GM21528 (cell line): ENCODE measurements around the gene CSPG4.
"Not testable (repeated sequence)": the region's sequence is repeated elsewhere in the genome, so short reads cannot be mapped to it uniquely, and the experiment has no call there.

Source experiments
- ATAC-seq: cut with Tn5 transposase; IDR thresholded peaks from one replicate; pipeline ENCODE4 v1.9.1; 2021; ENCODE audit warnings: mild to moderate bottlenecking, moderate library complexity; ENCODE audit not compliant: unreplicated experiment, low FRiP score

The CSPG4 gene

DNA sequence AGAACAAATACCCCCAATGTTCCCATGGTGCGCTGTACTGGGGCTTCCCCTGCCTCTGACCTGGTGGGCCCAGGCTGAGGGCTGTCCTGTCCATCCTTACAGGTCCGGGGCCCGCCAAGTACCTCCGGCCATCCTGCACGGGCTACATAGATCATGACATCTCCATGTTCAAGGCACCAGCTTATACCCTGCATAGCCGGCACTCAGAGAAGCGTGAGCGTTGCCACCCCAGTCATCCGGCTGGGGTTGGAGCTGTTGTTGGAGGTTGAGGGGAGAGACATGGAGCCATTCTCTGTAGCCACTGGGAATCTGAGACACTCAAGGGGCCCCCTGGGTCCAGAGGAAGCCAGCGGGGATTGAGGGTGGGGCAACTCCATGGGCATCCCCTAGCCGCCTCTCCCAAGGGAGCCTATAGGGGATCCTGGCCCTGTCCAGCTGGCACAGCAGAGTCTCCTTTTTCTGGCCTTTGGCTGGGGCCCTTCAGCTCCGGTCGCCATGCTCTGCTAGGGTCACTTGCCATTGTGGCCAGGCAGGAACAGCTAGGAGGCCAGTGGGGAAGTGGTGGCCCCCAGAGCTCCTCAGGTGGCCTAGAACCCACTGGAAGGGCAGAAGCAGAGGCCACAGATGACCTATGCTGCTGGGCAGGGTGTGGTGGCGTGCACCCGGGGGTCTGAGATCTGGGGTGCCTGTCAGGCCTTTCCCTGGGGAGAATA lies 12.5 kb upstream of the CSPG4 start:
- no peak for ATAC-seq

DNA sequence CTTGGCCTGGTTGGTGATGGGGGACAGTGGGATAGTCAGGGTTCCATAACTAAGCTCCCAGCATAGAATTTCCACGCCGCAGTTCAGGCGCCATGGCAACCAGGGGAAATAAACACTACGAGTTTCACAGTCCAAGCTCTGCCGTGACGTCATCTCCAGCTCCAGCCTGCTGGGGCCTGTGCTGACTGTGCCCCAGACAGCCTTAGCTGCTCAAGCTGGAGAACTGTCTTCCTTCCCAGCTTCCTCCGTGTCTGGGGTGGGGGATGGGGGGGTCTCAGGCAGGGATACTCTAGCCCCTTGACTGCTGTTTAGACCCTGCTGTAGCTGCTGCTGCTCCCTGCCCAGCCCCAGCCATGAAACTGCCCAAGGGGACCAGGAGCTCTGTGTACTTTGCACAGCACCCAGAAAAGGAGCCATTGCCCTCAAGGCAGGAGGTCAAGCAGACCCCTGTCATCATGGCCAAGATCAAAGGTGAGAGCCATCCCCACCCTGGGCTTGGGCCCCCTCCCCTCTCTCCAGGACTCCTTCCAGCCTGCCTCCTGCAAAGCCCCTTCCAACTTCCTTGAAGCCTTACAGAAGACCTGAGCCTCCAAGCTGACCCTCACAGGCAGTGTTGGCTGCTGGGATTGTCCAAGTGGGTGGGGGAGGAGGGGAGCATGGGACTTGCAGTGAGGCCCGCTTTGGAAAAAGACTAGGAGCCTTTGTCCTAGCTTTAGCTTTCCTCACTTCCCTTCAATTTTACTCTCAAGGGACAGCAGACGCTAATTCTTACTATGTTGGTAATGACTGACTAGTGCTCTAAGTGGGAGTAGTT lies 11.4 kb upstream of the CSPG4 start:
- no peak for ATAC-seq

GRCh38 chr15:75723171-75723846 lies 10.7 kb upstream of the CSPG4 start:
- no peak for ATAC-seq

DNA sequence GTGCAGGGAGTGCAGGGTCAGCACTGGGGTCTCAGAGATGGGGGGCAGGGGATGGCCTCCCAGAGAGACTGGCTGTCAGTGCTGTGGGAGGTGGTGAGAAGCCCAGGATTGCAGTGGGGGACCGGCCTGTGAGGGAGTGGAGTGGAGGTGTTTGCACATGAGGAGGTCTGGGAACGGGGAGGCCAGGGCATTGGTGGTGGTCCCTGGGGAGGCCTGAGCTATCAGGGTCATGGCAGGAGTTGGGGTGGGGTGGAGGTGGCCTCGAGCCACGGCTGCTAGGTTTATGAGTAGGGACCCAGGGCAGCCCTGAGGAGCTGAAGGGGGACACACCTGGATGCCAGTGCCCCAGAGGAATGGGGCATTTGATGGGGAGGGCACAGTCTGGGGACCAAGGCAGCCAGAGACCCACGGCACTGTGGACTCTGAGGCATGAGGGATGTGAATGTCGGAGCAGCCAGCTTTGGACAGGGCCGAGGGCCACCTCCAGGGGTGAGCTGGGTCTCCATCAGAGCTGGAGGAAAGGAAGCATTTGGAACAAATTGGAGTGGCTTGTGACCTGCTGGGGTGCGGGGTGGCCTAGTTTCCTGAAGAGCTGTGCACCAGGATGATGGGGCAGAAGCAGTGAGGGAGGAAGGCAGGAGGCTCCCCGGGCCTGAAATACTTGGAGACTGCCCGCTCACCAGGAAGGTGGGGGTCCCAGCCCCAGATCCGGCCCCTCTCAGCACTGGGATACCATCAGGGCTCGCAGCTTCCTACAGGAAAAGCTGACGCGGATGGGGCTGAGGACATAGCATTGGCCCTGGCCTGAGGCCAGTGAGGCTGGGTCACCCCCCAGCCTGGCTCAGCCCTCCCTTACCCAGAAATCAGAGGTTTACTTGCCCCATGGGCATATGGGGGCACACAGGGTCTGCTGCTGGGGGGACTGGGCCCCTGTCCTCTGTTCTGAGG lies 9.5 kb upstream of the CSPG4 start:
- no peak for ATAC-seq

DNA sequence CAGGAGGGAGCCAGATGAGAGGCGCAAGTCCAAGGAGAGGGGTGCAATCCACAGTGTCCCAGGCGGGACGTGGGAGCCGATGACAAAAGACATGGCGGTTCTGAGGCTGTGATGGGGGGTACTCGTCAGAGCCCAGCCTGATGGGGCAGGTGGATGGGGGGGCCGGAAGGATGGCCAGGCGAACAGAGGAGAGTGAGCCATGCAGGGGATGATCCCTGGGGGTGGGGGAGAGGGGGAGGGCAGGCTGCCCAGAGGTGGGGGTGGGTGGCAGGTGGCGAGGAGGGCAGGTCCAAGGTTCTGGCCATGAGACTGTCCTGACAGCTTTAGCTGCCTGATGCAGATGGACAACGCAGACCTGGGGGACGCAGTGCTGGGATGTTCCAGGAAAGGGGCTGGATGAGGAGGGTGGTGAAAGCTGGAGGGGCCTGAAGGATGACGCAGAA lies 8.9 kb upstream of the CSPG4 start:
- no peak for ATAC-seq

- no peak for ATAC-seq
Observed at GRCh38 chr15:75720787-75721479, 8.3 kb upstream of the CSPG4 start.

GRCh38 chr15:75720297-75720696 lies 7.6 kb upstream of the CSPG4 start:
- ATAC-seq: no peak

DNA sequence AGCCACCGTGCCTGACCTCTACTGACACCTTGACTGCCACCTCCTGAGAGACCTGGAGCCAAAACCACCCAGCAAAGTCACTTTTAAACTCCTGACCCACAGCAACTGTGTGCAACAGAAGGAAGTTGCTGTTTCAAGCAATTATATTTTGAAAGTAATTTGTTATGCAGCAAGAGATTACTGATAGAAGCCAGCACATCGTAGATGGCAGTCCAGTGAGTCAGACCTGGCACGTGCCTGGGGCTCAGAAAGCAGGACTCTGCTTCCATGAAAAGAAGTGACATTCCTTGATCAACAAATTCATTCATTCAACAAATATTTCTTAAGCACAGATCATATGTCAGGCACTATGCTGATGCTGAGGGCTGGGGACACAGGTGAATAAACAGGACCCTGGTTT lies 5.7 kb upstream of the CSPG4 start:
- ATAC-seq: no peak

DNA sequence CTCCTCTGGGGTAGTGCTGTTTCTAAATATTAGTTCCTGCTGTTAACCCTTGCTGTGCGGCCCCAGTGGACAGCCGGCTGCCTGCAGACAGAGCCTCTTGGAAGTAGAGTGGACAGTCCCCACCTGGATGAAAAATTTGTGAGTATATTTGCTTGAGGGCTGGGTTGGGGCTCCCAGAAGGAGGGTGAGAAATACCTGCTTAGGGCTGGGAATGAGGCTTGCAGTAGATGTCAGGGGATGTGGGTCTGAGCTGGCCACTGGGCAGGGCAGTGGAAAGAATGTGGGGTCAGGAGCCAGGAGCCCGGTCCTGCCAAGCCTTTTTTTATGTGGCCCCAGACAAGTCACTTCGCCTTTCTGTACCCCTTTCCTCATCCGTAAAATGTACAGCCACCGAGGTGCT lies 4.4 kb upstream of the CSPG4 start:
- not testable (repeated sequence) for ATAC-seq

- ATAC-seq: not testable (repeated sequence)
Observed at GRCh38 chr15:75716249-75716950, 3.8 kb upstream of the CSPG4 start.

DNA sequence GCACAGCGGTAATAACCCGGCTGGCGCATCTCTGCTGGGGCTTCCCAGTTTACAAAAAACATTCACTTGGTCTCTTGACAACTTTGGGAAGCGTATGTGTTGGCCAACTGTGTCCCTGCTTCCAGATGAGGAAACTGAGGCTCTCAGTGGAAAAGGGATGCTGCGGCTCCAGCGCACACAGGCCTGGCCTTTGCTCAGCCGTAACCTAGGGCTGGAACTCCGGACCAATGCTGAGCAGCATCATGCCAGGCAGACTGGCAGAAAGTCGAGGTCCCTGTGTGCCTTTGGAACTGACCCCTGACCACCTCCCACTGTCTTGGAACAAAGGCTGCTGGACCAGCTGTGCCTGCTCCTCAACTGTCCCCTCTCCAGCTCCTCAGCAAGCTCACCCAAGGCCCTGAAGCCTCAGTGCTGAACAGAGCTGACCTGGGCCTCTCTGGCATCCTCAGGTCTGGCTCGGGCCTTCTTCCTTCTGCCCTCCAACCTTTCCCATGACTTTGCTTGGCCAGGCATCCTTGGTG lies 2.7 kb upstream of the CSPG4 start:
- not testable (repeated sequence) for ATAC-seq

DNA sequence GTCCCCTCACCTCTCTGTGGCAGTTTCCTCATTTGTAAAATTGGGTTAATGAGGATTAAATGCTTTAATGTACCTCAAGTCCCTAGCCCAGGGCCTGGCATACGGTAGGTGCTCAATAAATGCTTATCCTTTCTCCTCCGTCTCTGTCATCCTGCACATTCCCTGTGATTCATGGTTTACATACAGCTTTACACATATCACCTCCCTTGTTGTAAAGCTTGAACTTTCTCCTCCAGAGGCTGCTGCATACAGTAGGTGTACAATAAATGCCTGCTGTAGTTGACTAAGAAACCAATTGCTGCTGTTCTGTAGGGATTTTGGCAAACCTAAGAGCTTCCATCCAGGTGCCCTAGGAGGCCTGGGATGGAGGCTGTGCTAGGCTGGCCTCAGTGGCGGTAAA lies 1.5 kb upstream of the CSPG4 start:
- ATAC-seq: no peak

DNA sequence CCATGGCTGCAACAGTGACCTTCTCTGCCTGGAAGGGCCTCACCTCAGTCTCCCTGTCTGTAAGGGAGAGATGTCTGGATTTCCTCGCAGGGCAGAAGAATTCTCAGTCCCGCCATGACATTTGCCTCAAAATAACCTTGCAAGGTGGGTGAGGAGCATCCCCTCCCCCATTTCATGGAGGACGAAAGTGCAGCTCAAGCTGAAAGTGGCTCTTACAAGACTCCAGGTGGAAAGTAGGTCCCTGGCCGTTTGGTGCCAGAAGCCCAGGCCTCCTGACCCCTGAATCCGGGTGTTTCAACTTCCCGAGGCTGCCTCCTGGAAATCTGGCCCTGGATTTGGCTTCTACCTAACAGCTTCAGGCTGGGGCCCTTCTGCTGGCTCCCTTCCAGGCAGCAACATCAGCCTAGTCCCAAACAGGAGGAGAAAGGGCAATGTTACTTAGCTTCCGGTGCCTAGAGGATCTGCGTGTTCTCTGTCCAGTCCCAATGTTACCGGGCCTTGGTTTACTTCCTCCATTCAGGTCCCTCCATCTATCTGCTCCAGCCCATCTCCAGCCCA lies 769 bp upstream of the CSPG4 start:
- ATAC-seq: no peak

DNA sequence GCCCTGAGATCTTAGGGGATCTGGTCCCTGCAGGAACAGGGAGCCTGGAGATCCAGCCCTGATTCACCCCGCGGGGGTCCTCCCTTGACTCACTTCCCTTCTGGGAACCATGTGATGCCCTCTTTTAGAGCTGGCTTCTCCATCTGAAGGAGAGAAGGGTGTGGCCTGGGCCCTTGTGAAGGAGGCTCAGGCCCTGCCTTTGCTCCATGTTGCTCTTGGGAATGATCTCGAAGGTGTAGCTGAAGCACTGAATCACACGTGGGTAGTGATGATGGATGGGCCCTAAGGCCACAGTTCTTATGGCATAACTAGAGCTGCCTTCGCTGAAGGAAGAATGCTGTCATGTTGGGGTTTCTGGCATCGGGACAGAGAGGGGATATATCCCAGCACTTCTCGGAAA lies 1.2 kb downstream of the CSPG4 start:
- not testable (repeated sequence) for ATAC-seq

GRCh38 chr15:75710874-75711273 lies 1.8 kb downstream of the CSPG4 start:
- ATAC-seq: not testable (repeated sequence)

DNA sequence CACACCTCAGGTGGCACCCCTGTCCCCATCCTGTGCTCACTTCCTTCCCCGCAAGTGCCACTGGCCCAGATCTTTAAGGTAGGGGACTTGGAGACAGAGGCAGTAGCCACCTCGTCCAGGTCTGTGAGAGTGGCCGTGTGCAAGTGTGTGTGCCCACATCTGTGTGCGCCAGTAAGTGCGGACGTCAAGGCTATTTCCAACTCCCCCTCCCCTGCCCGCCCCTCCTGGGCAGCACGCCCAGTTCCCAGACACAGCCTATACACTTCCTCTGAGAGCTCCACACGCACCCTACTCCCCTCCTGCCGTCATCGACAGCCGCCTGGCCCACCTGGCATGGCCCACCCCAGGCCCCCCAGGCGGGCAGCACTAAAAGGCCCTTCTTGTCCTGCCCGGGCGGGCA lies 3.2 kb downstream of the CSPG4 start:
- not testable (repeated sequence) for ATAC-seq

DNA sequence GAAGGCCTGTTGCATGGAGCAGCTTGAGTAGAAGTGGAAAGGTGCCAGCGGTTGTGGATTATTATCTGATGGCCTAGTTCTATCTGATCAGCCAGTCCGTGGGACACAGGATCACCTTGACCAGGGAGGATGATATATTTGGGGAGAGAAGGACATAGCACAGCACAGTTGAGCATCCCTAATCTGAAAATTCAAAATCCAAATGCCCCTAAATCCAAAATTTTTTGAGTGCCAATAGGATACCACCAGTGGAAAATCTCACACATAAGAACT lies 6.0 kb downstream of the CSPG4 start:
- ATAC-seq: no peak

GRCh38 chr15:75705854-75706681 lies 6.6 kb downstream of the CSPG4 start:
- ATAC-seq: no peak
